Stomach (tissue), 4 donors: ENCODE results near the gene GLIS2.

ENCODE experiments used
- EP300 ChIP-seq: sonication (generic); formaldehyde crosslinking; IDR thresholded peaks from one replicate; pipeline ENCODE4 v1.6.1; 2017; ENCODE audit warnings: antibody characterized with exemption
- POLR2A ChIP-seq, 4 donors: fragments of 450-650 bp; IDR thresholded peaks; one replicate each; pipeline ENCODE4 v1.6.1; 2016; ENCODE audit warnings: antibody characterized with exemption in 4 of 4, control low read depth in 2 of 4, mild to moderate bottlenecking in 1 of 4, moderate library complexity in 1 of 4
- TF ChIP-seq, protein P1 (sequence below), 7 experiments: fragments of 450-650 bp in 4 of 7; fragments of 200-600 bp in 3 of 7; sonication (generic) in 3 of 7; IDR thresholded peaks; one replicate each; pipeline ENCODE4 v1.5.1; 2016 to 2019; ENCODE audit warnings: antibody characterized with exemption in 7 of 7, control low read depth in 2 of 7, mild to moderate bottlenecking in 1 of 7

GRCh38 chr16:4383591-4384444, 68.0 kb downstream of the GLIS2 start:
- TF ChIP-seq, protein P1, sequence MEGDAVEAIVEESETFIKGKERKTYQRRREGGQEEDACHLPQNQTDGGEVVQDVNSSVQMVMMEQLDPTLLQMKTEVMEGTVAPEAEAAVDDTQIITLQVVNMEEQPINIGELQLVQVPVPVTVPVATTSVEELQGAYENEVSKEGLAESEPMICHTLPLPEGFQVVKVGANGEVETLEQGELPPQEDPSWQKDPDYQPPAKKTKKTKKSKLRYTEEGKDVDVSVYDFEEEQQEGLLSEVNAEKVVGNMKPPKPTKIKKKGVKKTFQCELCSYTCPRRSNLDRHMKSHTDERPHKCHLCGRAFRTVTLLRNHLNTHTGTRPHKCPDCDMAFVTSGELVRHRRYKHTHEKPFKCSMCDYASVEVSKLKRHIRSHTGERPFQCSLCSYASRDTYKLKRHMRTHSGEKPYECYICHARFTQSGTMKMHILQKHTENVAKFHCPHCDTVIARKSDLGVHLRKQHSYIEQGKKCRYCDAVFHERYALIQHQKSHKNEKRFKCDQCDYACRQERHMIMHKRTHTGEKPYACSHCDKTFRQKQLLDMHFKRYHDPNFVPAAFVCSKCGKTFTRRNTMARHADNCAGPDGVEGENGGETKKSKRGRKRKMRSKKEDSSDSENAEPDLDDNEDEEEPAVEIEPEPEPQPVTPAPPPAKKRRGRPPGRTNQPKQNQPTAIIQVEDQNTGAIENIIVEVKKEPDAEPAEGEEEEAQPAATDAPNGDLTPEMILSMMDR (IDR thresholded peaks at IDR 0.05) = no peak
- TF ChIP-seq POLR2A (IDR thresholded peaks at IDR 0.05) = no peak
- no peak for TF ChIP-seq EP300
